Myometrial cell (primary cell): ENCODE results near the gene IKBKG. TPM values are rescaled to one million over a fixed set of nuclear protein-coding genes. Genes with fewer than 3 reads are reported as not detected.

Experiments
- total RNA-seq: library from RNA; depleted of rRNA; stranded (reverse); fragments of >200 nt; gene quantifications from 2 replicates; pipeline ENCODE4 v1.2.3, GENCODE V29; 2015

The IKBKG gene
- total RNA-seq, result 17.0 and 28.9 TPM in 2 replicates

GRCh38 chrX:154547245-154548027, at the start of gene IKBKG:
Gene IKBKG (plus strand): TSS chrX:154547620. CDS start chrX:154552003, 4,383 bp downstream.

GRCh38 chrX:154515966-154516655, 31.3 kb upstream of the IKBKG start, which contains the start of gene FAM3A:
Gene FAM3A (minus strand): TSS chrX:154516232. CDS start chrX:154515772, 460 bp downstream.

GRCh38 chrX:154546354-154547244, 821 bp upstream of the IKBKG start, which contains the start of gene G6PD:
Gene G6PD (minus strand): TSS chrX:154546846. CDS start chrX:154546155, 691 bp downstream.

DNA sequence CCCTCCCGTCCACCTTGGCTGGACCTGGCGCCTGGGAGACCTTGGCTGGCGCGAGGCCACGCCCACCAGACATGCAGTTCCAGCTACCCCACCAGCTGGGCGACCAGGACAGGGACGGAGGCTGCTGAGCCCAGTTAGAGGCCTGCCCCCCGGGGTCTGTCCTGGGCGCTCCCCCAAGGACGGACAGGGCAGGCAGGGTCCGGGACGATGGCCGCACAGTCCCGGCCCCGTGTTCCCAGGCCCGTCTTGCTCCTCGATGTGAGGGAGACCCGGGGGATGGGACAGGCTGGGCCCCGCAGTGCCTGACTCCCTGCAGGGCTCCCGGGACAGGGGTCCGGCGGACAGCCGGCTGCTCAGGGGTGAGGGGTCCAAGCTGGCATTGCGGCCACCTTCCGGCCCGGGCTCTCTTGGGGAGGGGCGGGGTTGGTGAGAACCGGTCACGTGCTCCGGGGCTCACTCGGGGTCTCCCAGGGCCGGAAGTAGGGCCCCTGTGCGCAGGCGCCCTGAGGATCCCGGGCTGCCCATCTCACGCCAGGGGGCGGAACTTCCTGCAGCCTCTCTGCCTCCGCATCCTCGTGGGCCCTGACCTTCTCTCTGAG, 37.3 kb downstream of the IKBKG start, which contains the start of gene CTAG1A:
CTAG1A (plus strand) TSS at position 549 of the 599 bp plus-strand sequence. CDS start 74 bp downstream, outside the sequence.

Other genes starting within 250 kb of the IKBKG start
- gene FLNA, start 173.0 kb upstream of the IKBKG start, total RNA-seq, result 2,107 and 2,266 TPM in 2 replicates
- 73.4 and 86.5 TPM in 2 replicates for gene EMD, start 168.3 kb upstream of the IKBKG start, total RNA-seq
- 6,121 and 9,090 TPM in 2 replicates for gene RPL10, start 149.2 kb upstream of the IKBKG start, total RNA-seq
- 91.1 and 95.0 TPM in 2 replicates for gene DNASE1L1, start 138.4 kb upstream of the IKBKG start, total RNA-seq
- gene TAFAZZIN, start 136.1 kb upstream of the IKBKG start, total RNA-seq, result 20.8 and 21.4 TPM in 2 replicates
- gene ATP6AP1, start 118.9 kb upstream of the IKBKG start, total RNA-seq, result 56.2 and 66.3 TPM in 2 replicates
- 115 and 157 TPM in 2 replicates for gene GDI1, start 110.5 kb upstream of the IKBKG start, total RNA-seq
- 56.9 and 62.8 TPM in 2 replicates for gene FAM50A, start 103.5 kb upstream of the IKBKG start, total RNA-seq
- 7.5 and 8.2 TPM in 2 replicates for gene PLXNA3, start 89.3 kb upstream of the IKBKG start, total RNA-seq
- gene LAGE3, start 68.3 kb upstream of the IKBKG start, total RNA-seq, result 14.1 and 29.2 TPM in 2 replicates
- 28.2 and 44.1 TPM in 2 replicates for gene UBL4A, start 61.0 kb upstream of the IKBKG start, total RNA-seq
- 39.9 and 41.5 TPM in 2 replicates for gene SLC10A3, start 57.0 kb upstream of the IKBKG start, total RNA-seq
- gene FAM3A, start 31.4 kb upstream of the IKBKG start, total RNA-seq, result 34.6 and 44.3 TPM in 2 replicates
- 117 and 142 TPM in 2 replicates for gene G6PD, start 774 bp upstream of the IKBKG start, total RNA-seq
- gene CTAG1A, start 37.5 kb downstream of the IKBKG start, total RNA-seq, result not detected in 2 replicates
- not detected in 2 replicates for gene CTAG1B, start 71.7 kb downstream of the IKBKG start, total RNA-seq
- gene CTAG2, start 106.0 kb downstream of the IKBKG start, total RNA-seq, result not detected in 2 replicates
- gene GAB3, start 203.5 kb downstream of the IKBKG start, total RNA-seq, result 0.58 and 0.89 TPM in 2 replicates
- 18.2 and 25.7 TPM in 2 replicates for gene DKC1, start 215.2 kb downstream of the IKBKG start, total RNA-seq